Measurements from ENCODE around the gene SLC7A10. TPM values are rescaled to one million over a fixed set of nuclear protein-coding genes. Genes with fewer than 3 reads are reported as not detected.

SLC7A10 gene
- polyA plus RNA-seq, 1 donor (not counting 4 experiments of a cell fraction or from before 2014, with no cell fraction given): not detected

GRCh38 chr19:33245948-33246708 lies 20.5 kb upstream of the SLC7A10 start:
- H3K36me3 ChIP-seq (ENCODE audit: control insufficient read depth in 2 of 2, extremely low read depth in 1 of 2, insufficient read depth in 2 of 2, low read length in 2 of 2): no peaks in the 10 kb centered on the region
- no peaks in the 10 kb centered on the region for H4K20me1 ChIP-seq (ENCODE audit: control insufficient read depth, extremely low read depth, insufficient read depth, low read length)
- FAIRE-seq (no peak), DNase-seq (ENCODE audit: low read depth, low spot score) (no peak)
- no peak overlapping the region for H3K9ac ChIP-seq (ENCODE audit: control insufficient read depth, extremely low read depth, insufficient read depth, low read length)
- H3K9me1 ChIP-seq (ENCODE audit: control insufficient read depth, extremely low read depth, insufficient read depth, low read length): no peaks in the 10 kb centered on the region
- H3K27me3 ChIP-seq (ENCODE audit: control insufficient read depth, extremely low read depth, insufficient read depth, low read length): peaks cover 3% of the 10 kb centered on the region
- no peak overlapping the region for H3K4me3 ChIP-seq (ENCODE audit: control insufficient read depth in 2 of 3, extremely low read depth in 1 of 3, insufficient read depth in 2 of 3, low read depth in 1 of 3, low read length in 3 of 3)
- no peak overlapping the region for H2AFZ ChIP-seq (ENCODE audit: control insufficient read depth, low read length)
- no peak overlapping the region for H3K27ac ChIP-seq (ENCODE audit: control insufficient read depth, insufficient read depth, low read length)
- H3K4me1 ChIP-seq (ENCODE audit: control insufficient read depth, extremely low read depth, insufficient read depth, low read length): no peaks in the 10 kb centered on the region
- TF ChIP-seq EZH2 (IDR thresholded peaks at IDR 0.05; ENCODE audit: low read length) (no peak), CTCF (optimal IDR thresholded peaks at IDR 0.05 in 1 of 3, IDR thresholded peaks at IDR 0.05 in 1 of 3, conservative IDR thresholded peaks at IDR 0.05 in 1 of 3; ENCODE audit: extremely low read depth in 1 of 3, insufficient read depth in 2 of 3, low read length in 3 of 3) (peak; percentile 40 to 74 (median 72))
- no peaks in the 10 kb centered on the region for H3K79me2 ChIP-seq (ENCODE audit: control insufficient read depth, insufficient read depth, low read length)
- peaks cover 2% of the 10 kb centered on the region for H3K9me3 ChIP-seq (ENCODE audit: control insufficient read depth, low read depth, low read length)
- H3K4me2 ChIP-seq (ENCODE audit: control insufficient read depth, extremely low read depth, insufficient read depth, low read depth, low read length): no peak overlapping the region
- dilution Hi-C loops (cut with MboI; ENCODE audit: extremely low pct_ligation_motif_present, low sequenced_read_pairs): no loop called here

GRCh38 chr19:33242911-33243310 lies 17.3 kb upstream of the SLC7A10 start:
- Histone ChIP-seq H3K9me3 (ENCODE audit: control insufficient read depth, low read depth, low read length) (peaks cover 2% of the 10 kb centered on the region), H3K4me1 (ENCODE audit: control insufficient read depth, extremely low read depth, insufficient read depth, low read length) (no peaks in the 10 kb centered on the region), H2AFZ (ENCODE audit: control insufficient read depth, low read length) (no peak overlapping the region), H3K9ac (ENCODE audit: control insufficient read depth, extremely low read depth, insufficient read depth, low read length) (no peak overlapping the region), H3K4me2 (ENCODE audit: control insufficient read depth, extremely low read depth, insufficient read depth, low read depth, low read length) (no peak overlapping the region), H3K4me3 (ENCODE audit: control insufficient read depth in 2 of 3, extremely low read depth in 1 of 3, insufficient read depth in 2 of 3, low read depth in 1 of 3, low read length in 3 of 3) (no peak overlapping the region), H3K36me3 (ENCODE audit: control insufficient read depth in 2 of 2, extremely low read depth in 1 of 2, insufficient read depth in 2 of 2, low read length in 2 of 2) (no peaks in the 10 kb centered on the region), H3K27me3 (ENCODE audit: control insufficient read depth, extremely low read depth, insufficient read depth, low read length) (peaks cover 3% of the 10 kb centered on the region), H4K20me1 (ENCODE audit: control insufficient read depth, extremely low read depth, insufficient read depth, low read length) (no peaks in the 10 kb centered on the region), H3K27ac (ENCODE audit: control insufficient read depth, insufficient read depth, low read length) (no peak overlapping the region), H3K9me1 (ENCODE audit: control insufficient read depth, extremely low read depth, insufficient read depth, low read length) (no peaks in the 10 kb centered on the region), H3K79me2 (ENCODE audit: control insufficient read depth, insufficient read depth, low read length) (no peaks in the 10 kb centered on the region)
- FAIRE-seq: no peak
- dilution Hi-C loops (cut with MboI; ENCODE audit: extremely low pct_ligation_motif_present, low sequenced_read_pairs): no loop called here
- no peak for DNase-seq (ENCODE audit: low read depth, low spot score)
- TF ChIP-seq CTCF (optimal IDR thresholded peaks at IDR 0.05 in 1 of 3, IDR thresholded peaks at IDR 0.05 in 1 of 3, conservative IDR thresholded peaks at IDR 0.05 in 1 of 3; ENCODE audit: extremely low read depth in 1 of 3, insufficient read depth in 2 of 3, low read length in 3 of 3): no peak
- no peak for TF ChIP-seq EZH2 (IDR thresholded peaks at IDR 0.05; ENCODE audit: low read length)

Measured in keratinocyte (primary cell).